Activated B cell treated with CpG ODN at 0.5 μM for 24 hours (primary cell): ENCODE measurements around the gene SCARB1. TPM values are rescaled to one million over a fixed set of nuclear protein-coding genes. Genes with fewer than 3 reads are reported as not detected.

Experiments used
- ATAC-seq: fragments of 200-7000 bp; cut with Tn5 transposase; one replicate; pipeline ENCODE4 v1.10.0; 2021; ENCODE audit warnings: low read depth, mild to moderate bottlenecking, moderate library complexity
- CTCF ChIA-PET: fragments of 350-600 bp; sonication (Branson Sonifier 250); formaldehyde crosslinking; loops from one replicate; lab custom pipeline; 2021; ENCODE audit warnings: antibody characterized with exemption; lab: Charles Lee
- POLR2A ChIA-PET: fragments of 350-600 bp; sonication (Branson Sonifier 250); formaldehyde crosslinking; loops from one replicate; lab custom pipeline; 2021; ENCODE audit warnings: antibody characterized with exemption; lab: Charles Lee
- DNase-seq: peaks from one replicate; pipeline ENCODE4 v3.0.0; 2022
- H3K27ac Mint-ChIP-seq: one replicate; pipeline ENCODE4 v1.8.0; 2020; ENCODE audit warnings: mixed read lengths
- H3K27me3 Mint-ChIP-seq: one replicate; pipeline ENCODE4 v1.8.0; 2021; ENCODE audit warnings: mixed read lengths
- H3K36me3 Mint-ChIP-seq: one replicate; pipeline ENCODE4 v1.8.0; 2021; ENCODE audit warnings: low read depth, mixed read lengths
- H3K4me1 Mint-ChIP-seq: one replicate; pipeline ENCODE4 v1.8.0; 2021; ENCODE audit warnings: mixed read lengths
- H3K4me3 Mint-ChIP-seq: one replicate; pipeline ENCODE4 v1.8.0; 2020; ENCODE audit warnings: mild to moderate bottlenecking, mixed read lengths
- H3K9me3 Mint-ChIP-seq: one replicate; pipeline ENCODE4 v1.8.0; 2020; ENCODE audit warnings: mixed read lengths
- CTCF ChIP-seq: fragments of 200-600 bp; IDR thresholded peaks from one replicate; pipeline ENCODE4 v1.8.0; 2022; ENCODE audit warnings: antibody characterized with exemption, mild to moderate bottlenecking
- intact Hi-C: fragments of 100-400 bp; cut with micrococcal nuclease; formaldehyde crosslinking; loops from one replicate; pipeline ENCODE4 v1.15.1; 2024
- total RNA-seq: library from RNA; stranded (reverse); gene quantifications from 2 replicates; pipeline ENCODE4 v1.2.3, GENCODE V29; 2022

Gene SCARB1
- total RNA-seq, 1 donor from 2014 or later = 39.3 TPM

GRCh38 chr12:124848621-124849380 is 14.9 kb downstream of the SCARB1 start:
- CTCF ChIA-PET = no interaction called here
- H3K9me3 Mint-ChIP-seq = no peaks in the 10 kb centered on the region

GRCh38 chr12:124847113-124848074 is 16.3 kb downstream of the SCARB1 start:
- Mint-ChIP-seq H3K4me1 (no peaks in the 10 kb centered on the region), H3K27ac (no peak overlapping the region), H3K27me3 (no peaks in the 10 kb centered on the region), H3K9me3 (no peaks in the 10 kb centered on the region), H3K36me3 (peaks cover 8% of the 10 kb centered on the region), H3K4me3 (no peak overlapping the region)
- TF ChIP-seq CTCF = no peak
- ChIA-PET POLR2A (interaction anchor here (0.6 kb wide), 1 partner anchor 54 kb away, joined by 3 read pairs; no protein-coding TSS in a partner anchor), CTCF (no interaction called here)
- DNase-seq (no peak), ATAC-seq (no peak)
- intact Hi-C loops = no loop called here

More at GRCh38 chr12:124848621-124849380, 14.9 kb downstream of the SCARB1 start:
- Mint-ChIP-seq H3K27me3 (no peaks in the 10 kb centered on the region), H3K27ac (no peak overlapping the region), H3K4me3 (no peak overlapping the region), H3K4me1 (peaks cover under 1% of the 10 kb centered on the region), H3K36me3 (peaks cover 8% of the 10 kb centered on the region)
- TF ChIP-seq CTCF = no peak
- no peak for DNase-seq
- POLR2A ChIA-PET = interaction anchor here (0.6 kb wide), 1 partner anchor 47 kb away, joined by 5 read pairs; no protein-coding TSS in a partner anchor
- intact Hi-C loops = no loop called here
- ATAC-seq = no peak

- H3K36me3 Mint-ChIP-seq = peaks cover 8% of the 10 kb centered on the region
- ChIA-PET POLR2A (no interaction called here), CTCF (no interaction called here)
- H3K4me1 Mint-ChIP-seq = no peaks in the 10 kb centered on the region
- no peak overlapping the region for H3K27ac Mint-ChIP-seq
- H3K4me3 Mint-ChIP-seq = no peak overlapping the region
- DNase-seq (no peak), ATAC-seq (no peak)
- no peak for TF ChIP-seq CTCF
- intact Hi-C loops = no loop called here
- no peaks in the 10 kb centered on the region for H3K27me3 Mint-ChIP-seq
- H3K9me3 Mint-ChIP-seq = no peaks in the 10 kb centered on the region
These were observed 19.0 kb downstream of the SCARB1 start for GRCh38 chr12:124844411-124845397.

GRCh38 chr12:124842800-124843510 is 20.7 kb downstream of the SCARB1 start:
- Mint-ChIP-seq H3K27ac (no peak overlapping the region), H3K9me3 (no peaks in the 10 kb centered on the region), H3K4me3 (no peak overlapping the region), H3K4me1 (no peaks in the 10 kb centered on the region), H3K36me3 (peaks cover 3% of the 10 kb centered on the region), H3K27me3 (no peaks in the 10 kb centered on the region)
- no peak for ATAC-seq
- intact Hi-C loops = no loop called here
- CTCF ChIA-PET = no interaction called here
- TF ChIP-seq CTCF = no peak
- POLR2A ChIA-PET = no interaction called here
- no peak for DNase-seq
